ENCODE measurements around the gene LDLRAD2.
"Not testable (repeated sequence)": the region's sequence is repeated elsewhere in the genome, so short reads cannot be mapped to it uniquely, and the experiment has no call there.

LDLRAD2 gene

DNA sequence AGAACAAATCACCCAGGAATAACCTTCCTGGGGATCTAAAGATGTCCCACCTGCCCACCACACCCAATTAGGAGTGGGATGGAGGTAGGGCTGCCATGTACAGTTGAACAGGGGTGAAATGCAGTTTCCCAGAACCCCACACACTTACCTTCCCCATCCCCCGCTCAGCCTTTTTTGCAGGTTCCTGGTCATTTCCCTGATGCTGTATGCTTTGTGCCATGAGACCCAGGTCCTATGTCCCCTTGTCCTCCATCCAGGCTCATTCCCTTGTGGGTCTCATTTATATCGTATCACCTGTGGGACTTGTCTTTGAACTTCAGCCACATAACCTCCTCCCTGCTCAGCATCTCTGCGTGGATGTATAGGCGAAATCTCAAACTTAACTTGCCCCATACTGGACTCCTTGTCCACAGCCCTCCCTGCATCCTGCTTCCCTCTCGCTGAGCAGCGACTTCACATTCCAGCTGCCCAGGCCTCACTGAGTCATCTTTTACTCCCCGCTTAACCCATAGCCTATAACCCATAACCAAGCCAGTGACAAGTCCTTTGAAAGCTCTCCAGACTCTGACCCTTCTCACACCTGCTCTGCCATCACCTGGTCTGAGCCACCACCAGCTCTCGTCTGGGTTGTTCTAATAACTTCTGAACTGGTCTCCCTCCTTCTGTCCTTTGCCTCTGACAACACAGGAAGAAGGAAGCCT is 4.7 kb downstream of the LDLRAD2 start:
- H3K9me3 ChIP-seq (replicated peaks; ENCODE audit: low read length) = no peaks in the 10 kb centered on the region
- H3K36me3 ChIP-seq (ENCODE audit: insufficient read depth, low read length) = peaks cover 21% of the 10 kb centered on the region
- H3K27me3 ChIP-seq (ENCODE audit: control insufficient read depth, insufficient read depth, low read length) = no peaks in the 10 kb centered on the region
- no peak overlapping the region for H3K4me2 ChIP-seq (ENCODE audit: low read length)
- peaks cover 13% of the 10 kb centered on the region for H3K4me1 ChIP-seq (ENCODE audit: control insufficient read depth, insufficient read depth, low read length)
- H3K9ac ChIP-seq (ENCODE audit: low read depth, low read length) = no peak overlapping the region
- no peak overlapping the region for H3K4me3 ChIP-seq (ENCODE audit: low read length)

DNA sequence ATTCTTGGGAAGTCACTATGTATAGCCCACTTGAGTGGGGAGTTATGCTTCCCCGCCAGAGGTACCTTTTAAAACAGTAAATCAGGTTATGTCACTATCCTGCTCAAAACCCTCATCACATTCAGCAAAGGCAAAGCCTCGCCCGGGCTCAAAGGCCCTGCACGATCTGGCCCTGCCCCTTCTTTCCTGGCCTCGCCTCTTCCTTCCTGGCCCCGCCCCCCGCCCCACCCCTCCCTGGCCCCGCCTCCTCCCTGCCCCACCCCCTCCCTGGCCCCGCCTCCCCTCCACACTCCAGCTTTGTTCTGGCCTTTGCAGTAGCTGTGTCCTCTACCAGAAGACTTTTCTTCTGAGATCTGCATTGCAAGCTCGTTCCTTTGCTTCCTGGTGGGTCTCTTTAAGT is 6.6 kb downstream of the LDLRAD2 start:
- no peak overlapping the region for H3K4me3 ChIP-seq (ENCODE audit: low read length)
- H3K27me3 ChIP-seq (ENCODE audit: control insufficient read depth, insufficient read depth, low read length) = no peaks in the 10 kb centered on the region
- H3K4me1 ChIP-seq (ENCODE audit: control insufficient read depth, insufficient read depth, low read length) = peaks cover 13% of the 10 kb centered on the region
- peaks cover 37% of the 10 kb centered on the region for H3K36me3 ChIP-seq (ENCODE audit: insufficient read depth, low read length)
- H3K9ac ChIP-seq (ENCODE audit: low read depth, low read length) = no peak overlapping the region
- H3K9me3 ChIP-seq (replicated peaks; ENCODE audit: low read length) = no peaks in the 10 kb centered on the region
- H3K4me2 ChIP-seq (ENCODE audit: low read length) = no peak overlapping the region

DNA sequence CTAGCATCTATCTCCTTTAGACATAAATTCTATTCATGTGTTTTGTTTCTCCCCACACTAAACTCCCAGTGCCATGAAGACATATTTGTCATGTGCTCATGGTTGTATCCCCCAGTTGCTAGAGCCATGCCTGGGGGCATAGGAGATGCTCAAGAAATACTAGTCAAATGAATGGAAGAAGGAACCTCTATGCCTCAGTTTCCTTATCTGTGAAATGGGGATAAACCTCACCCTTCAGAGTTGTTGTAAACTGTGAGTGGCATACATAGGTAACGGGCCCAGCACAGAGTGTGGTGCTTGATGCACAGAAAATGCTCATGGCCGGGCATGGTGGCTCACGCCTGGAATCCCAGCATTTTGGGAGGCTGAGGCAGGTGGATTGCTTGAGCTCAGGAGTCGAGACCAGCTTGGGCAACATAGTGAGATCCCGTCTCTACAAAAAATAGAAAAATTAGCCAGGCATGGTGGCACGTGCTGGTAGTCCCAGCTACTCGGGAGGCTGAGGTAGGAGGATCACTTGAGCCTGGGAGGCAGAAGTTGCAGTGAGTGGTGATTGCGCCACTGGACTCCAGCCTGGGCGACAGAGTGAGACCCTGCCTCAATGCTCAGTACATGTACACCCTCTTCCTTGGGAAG is 8.7 kb downstream of the LDLRAD2 start:
- no peak overlapping the region for H3K4me3 ChIP-seq (ENCODE audit: low read length)

DNA sequence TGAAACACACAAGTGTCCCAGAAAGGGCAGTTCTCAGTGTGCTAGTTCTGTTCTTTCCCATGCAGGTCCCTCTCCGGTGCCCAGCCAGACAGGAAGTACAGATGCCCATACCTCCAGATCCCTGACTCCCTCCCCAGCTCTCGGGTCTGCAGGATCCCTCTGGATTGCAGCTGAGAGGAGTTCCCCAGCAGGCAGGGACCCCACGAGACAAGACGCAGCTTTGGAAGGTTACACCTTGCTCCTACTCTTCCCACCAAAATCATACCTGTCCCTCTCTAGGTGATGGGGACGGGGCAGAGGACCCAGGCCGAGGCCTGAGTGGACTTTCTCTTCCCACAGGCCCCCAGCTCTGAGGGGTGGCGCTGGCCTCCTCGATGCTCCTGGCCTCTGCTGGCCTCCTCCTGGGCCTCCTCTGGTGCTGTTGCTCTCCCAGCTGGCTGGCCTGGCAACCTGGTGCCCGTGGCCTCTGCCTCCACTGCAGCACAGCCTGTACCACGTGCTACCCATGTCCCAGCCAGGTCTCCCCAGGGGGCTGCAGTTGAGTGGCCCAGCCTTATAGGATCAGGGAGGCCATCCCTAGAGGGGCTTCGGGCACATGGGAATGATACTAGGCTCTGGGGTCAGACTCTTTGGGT is 9.4 kb downstream of the LDLRAD2 start:
- peaks cover 60% of the 10 kb centered on the region for H3K36me3 ChIP-seq (ENCODE audit: insufficient read depth, low read length)
- no peak overlapping the region for H3K4me3 ChIP-seq (ENCODE audit: low read length)
- H3K9ac ChIP-seq (ENCODE audit: low read depth, low read length) = no peak overlapping the region
- no peaks in the 10 kb centered on the region for H3K9me3 ChIP-seq (replicated peaks; ENCODE audit: low read length)
- no peaks in the 10 kb centered on the region for H3K27me3 ChIP-seq (ENCODE audit: control insufficient read depth, insufficient read depth, low read length)
- H3K4me2 ChIP-seq (ENCODE audit: low read length) = no peak overlapping the region
- peaks cover 10% of the 10 kb centered on the region for H3K4me1 ChIP-seq (ENCODE audit: control insufficient read depth, insufficient read depth, low read length)

More for the DNA sequence above, 8.7 kb downstream of the LDLRAD2 start:
- H3K27me3 ChIP-seq (ENCODE audit: control insufficient read depth, insufficient read depth, low read length) = no peaks in the 10 kb centered on the region
- peaks cover 56% of the 10 kb centered on the region for H3K36me3 ChIP-seq (ENCODE audit: insufficient read depth, low read length)
- H3K9ac ChIP-seq (ENCODE audit: low read depth, low read length) = no peak overlapping the region
- H3K9me3 ChIP-seq (replicated peaks; ENCODE audit: low read length) = no peaks in the 10 kb centered on the region
- H3K4me2 ChIP-seq (ENCODE audit: low read length) = no peak overlapping the region
- H3K4me1 ChIP-seq (ENCODE audit: control insufficient read depth, insufficient read depth, low read length) = peaks cover 13% of the 10 kb centered on the region

DNA sequence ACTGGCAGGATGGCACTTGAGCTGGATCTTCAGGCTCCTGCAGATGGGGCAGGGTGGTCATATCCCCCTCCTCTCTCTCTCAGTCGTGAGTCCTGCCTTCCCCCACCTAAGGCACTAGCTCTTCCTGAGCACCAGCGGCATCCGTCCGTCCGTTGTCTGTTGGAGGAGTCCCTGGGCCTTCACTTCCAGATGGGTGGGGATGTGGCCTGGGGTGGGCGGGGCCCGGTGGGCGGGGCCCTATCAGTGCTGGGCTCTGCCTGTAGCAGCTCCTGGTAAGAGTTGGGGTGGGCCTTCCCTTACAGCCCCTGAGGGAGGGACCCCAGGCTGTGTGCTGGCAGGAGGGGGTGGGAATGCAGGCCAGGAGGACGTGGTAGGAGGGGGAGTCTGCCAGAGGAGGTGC is 10.3 kb downstream of the LDLRAD2 start:
- Histone ChIP-seq H3K36me3 (ENCODE audit: insufficient read depth, low read length) (peaks cover 69% of the 10 kb centered on the region), H3K9me3 (replicated peaks; ENCODE audit: low read length) (no peaks in the 10 kb centered on the region), H3K9ac (ENCODE audit: low read depth, low read length) (no peak overlapping the region), H3K4me3 (ENCODE audit: low read length) (no peak overlapping the region), H3K4me2 (ENCODE audit: low read length) (no peak overlapping the region), H3K4me1 (ENCODE audit: control insufficient read depth, insufficient read depth, low read length) (peaks cover 2% of the 10 kb centered on the region), H3K27me3 (ENCODE audit: control insufficient read depth, insufficient read depth, low read length) (no peaks in the 10 kb centered on the region)

DNA sequence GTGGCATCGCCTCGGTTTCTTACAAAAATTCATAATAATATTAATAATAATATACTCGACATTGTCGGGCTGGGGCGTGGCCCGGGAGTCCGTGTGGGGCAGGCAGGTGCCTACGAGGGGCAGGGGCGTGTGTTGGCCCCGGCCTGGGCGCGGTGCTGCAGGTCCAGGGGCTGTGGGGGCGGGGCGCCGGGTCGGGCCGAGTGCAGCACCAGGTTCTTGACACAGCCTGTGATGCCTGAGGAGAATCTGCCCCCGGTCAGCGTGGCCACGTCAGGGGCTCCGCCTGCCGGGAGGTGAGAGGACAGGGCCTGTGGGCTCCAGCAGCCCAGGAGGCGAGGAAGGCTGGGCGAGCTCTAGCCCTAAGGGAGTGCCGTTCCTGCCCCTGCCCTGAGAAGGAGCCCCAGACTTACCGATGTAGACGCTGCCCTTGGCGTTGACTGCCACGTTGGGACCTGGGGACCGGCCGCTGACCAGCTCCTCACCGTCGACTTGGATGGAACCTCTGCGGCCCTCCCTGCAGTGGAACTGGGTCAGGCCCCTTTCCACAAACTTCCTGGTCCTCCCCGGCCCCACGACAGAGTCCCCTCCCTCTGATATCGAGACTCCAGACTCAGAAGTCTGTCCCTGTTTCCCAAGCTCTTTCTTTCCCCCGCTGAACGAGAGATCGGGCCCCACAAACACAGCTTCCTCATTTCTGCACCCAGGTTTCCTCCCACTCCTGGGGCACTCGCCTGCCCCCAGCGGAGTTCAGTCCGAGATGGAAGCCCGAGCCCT is 11.3 kb downstream of the LDLRAD2 start:
- Histone ChIP-seq H3K4me3 (ENCODE audit: low read length) (no peak overlapping the region), H3K4me2 (ENCODE audit: low read length) (no peak overlapping the region), H3K36me3 (ENCODE audit: insufficient read depth, low read length) (peaks cover 79% of the 10 kb centered on the region), H3K27me3 (ENCODE audit: control insufficient read depth, insufficient read depth, low read length) (no peaks in the 10 kb centered on the region), H3K9me3 (replicated peaks; ENCODE audit: low read length) (no peaks in the 10 kb centered on the region), H3K4me1 (ENCODE audit: control insufficient read depth, insufficient read depth, low read length) (no peaks in the 10 kb centered on the region), H3K9ac (ENCODE audit: low read depth, low read length) (no peak overlapping the region)

DNA sequence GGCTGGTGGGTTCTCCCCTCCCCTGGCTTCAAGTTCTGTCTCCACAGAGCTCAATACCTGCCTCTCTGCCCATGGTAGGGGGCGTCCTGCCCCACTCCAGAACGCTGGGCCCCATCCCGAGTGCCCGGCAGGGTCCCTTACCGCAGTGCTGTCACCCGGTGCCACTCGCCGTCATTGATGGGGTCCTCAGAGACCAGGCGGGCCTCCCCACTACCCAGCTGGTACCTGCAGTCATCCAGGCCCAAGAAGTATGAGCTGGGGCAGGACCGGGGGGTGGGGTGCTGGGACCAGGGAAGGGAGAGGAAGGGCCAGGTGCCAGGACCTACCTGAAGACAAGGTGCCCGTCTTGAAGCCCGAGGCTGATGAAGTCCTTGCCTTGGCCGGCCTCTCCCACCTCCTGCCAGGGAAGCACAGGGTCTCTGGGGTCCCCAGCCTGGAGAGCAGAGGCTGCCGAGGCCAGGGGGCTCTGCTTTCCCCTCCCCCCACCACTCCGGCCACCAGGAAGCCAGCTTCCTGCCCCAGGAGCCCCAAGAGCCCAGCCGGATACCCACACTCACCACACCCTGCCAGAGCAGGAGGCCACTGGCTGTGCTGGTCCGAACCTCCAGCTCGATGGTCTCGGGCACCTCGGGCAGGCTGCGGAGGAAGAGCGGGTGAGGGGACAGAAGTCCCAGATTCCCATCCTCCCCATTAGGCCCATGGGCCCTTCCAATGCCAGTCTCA is 12.1 kb downstream of the LDLRAD2 start:
- H3K9me3 ChIP-seq (replicated peaks; ENCODE audit: low read length) = no peaks in the 10 kb centered on the region
- H3K27me3 ChIP-seq (ENCODE audit: control insufficient read depth, insufficient read depth, low read length) = no peaks in the 10 kb centered on the region
- H3K4me1 ChIP-seq (ENCODE audit: control insufficient read depth, insufficient read depth, low read length) = no peaks in the 10 kb centered on the region
- H3K4me3 ChIP-seq (ENCODE audit: low read length) = no peak overlapping the region
- H3K36me3 ChIP-seq (ENCODE audit: insufficient read depth, low read length) = peaks cover 85% of the 10 kb centered on the region
- H3K9ac ChIP-seq (ENCODE audit: low read depth, low read length) = no peak overlapping the region
- no peak overlapping the region for H3K4me2 ChIP-seq (ENCODE audit: low read length)

DNA sequence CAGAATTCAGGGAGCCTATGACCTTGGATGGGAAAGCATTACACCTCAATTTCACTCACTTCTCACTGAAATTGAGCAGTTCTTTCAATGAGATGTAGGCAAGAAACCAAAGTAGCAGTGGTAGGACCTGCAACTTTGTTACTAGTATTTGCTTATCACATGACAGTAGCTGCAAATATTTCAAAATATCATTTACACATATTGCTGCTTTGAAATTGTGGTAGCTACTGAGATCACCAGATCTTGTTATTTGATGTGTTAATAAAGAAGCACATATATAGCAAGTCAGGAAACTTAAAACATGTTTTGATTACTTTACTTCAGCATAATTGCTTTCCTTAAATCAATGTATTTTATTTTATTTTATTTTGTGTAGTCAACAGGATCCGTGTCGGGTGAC is 12.9 kb downstream of the LDLRAD2 start:
- Histone ChIP-seq H3K9me3 (replicated peaks; ENCODE audit: low read length) (no peaks in the 10 kb centered on the region), H3K36me3 (ENCODE audit: insufficient read depth, low read length) (peaks cover 88% of the 10 kb centered on the region), H3K4me3 (ENCODE audit: low read length) (no peak overlapping the region), H3K9ac (ENCODE audit: low read depth, low read length) (no peak overlapping the region), H3K27me3 (ENCODE audit: control insufficient read depth, insufficient read depth, low read length) (no peaks in the 10 kb centered on the region), H3K4me1 (ENCODE audit: control insufficient read depth, insufficient read depth, low read length) (no peaks in the 10 kb centered on the region), H3K4me2 (ENCODE audit: low read length) (no peak overlapping the region)

DNA sequence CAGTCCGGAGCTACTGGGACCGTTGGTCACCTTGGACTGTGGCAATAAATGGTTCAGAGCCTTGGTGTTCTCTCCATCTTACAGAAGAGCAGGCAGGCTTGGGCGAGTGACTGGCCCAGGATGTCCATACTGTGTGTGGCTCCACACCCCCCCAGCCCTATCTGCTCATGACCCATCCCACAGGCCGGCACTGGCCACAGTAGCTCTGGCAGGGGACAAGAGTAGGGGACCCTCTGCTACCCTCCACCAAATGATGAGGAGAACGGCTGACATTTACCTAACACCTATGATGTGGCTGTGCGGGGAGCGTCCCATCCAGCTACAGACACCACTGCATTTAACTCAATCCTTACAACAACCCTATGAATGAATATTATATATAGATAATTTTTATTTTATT is 13.3 kb downstream of the LDLRAD2 start:
- Histone ChIP-seq H3K4me3 (ENCODE audit: low read length) (no peak overlapping the region), H3K4me1 (ENCODE audit: control insufficient read depth, insufficient read depth, low read length) (no peaks in the 10 kb centered on the region), H3K9ac (ENCODE audit: low read depth, low read length) (no peak overlapping the region), H3K27me3 (ENCODE audit: control insufficient read depth, insufficient read depth, low read length) (no peaks in the 10 kb centered on the region), H3K9me3 (replicated peaks; ENCODE audit: low read length) (no peaks in the 10 kb centered on the region), H3K4me2 (ENCODE audit: low read length) (no peak overlapping the region), H3K36me3 (ENCODE audit: insufficient read depth, low read length) (peaks cover 90% of the 10 kb centered on the region)

DNA sequence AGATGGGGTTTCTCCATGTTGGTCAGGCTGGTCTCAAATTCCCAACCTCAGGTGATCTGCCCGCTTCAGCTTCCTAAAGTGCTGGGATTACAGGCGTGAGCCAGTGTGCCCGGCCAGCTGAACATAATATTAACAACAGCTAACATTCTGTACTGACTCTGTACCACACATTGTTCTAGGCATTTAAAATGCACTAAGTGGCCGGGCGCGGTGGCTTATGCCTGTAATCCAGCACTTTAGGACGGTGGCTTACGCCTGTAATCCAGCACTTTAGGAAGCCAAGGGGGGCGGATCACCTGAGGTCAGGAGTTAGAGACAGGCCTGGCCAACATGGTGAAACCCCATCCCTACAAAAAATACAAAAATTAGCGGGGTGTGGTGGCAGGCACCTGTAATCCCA is 14.6 kb downstream of the LDLRAD2 start:
- not testable (repeated sequence) for H3K9me3 ChIP-seq (replicated peaks; ENCODE audit: low read length); H3K27me3 ChIP-seq (ENCODE audit: control insufficient read depth, insufficient read depth, low read length); H3K4me3 ChIP-seq (ENCODE audit: low read length); H3K4me2 ChIP-seq (ENCODE audit: low read length); H3K9ac ChIP-seq (ENCODE audit: low read depth, low read length); H3K4me1 ChIP-seq (ENCODE audit: control insufficient read depth, insufficient read depth, low read length)
- H3K36me3 ChIP-seq (ENCODE audit: insufficient read depth, low read length) = peaks cover 87% of the 10 kb centered on the region

DNA sequence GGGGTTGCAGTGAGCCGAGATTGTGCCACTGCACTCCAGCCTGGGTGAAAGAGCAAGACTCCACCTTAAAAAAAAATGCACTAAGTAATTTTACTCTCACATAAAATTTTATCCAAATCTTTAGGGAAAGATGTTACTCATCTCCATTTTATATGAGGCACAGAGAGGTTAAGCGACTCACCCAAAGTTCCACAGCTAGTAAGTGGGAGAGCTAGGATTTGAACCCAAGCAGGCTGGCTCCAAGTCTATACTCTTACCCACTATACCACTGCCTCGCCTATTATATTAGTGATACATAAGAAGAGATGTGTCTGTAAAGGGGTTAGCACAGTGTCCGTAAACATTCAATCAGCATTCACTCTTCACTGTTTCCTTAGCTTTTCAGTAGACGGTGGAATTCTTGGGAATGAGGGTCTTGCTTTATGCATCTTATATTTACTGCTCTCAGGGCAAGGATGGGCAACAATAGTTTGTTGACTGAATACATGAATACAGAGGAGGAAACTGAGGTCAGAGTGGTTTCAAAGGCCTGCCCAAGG is 15.1 kb downstream of the LDLRAD2 start:
- no peak overlapping the region for H3K9ac ChIP-seq (ENCODE audit: low read depth, low read length)
- H3K4me2 ChIP-seq (ENCODE audit: low read length) = no peak overlapping the region
- H3K4me1 ChIP-seq (ENCODE audit: control insufficient read depth, insufficient read depth, low read length) = no peaks in the 10 kb centered on the region
- no peaks in the 10 kb centered on the region for H3K27me3 ChIP-seq (ENCODE audit: control insufficient read depth, insufficient read depth, low read length)
- H3K4me3 ChIP-seq (ENCODE audit: low read length) = no peak overlapping the region
- no peaks in the 10 kb centered on the region for H3K9me3 ChIP-seq (replicated peaks; ENCODE audit: low read length)
- peaks cover 87% of the 10 kb centered on the region for H3K36me3 ChIP-seq (ENCODE audit: insufficient read depth, low read length)
